ENCODE measurements around the gene KLHL29. TPM values are rescaled to one million over a fixed set of nuclear protein-coding genes. Genes with fewer than 3 reads are reported as not detected.

KLHL29 gene
- total and polyA plus RNA-seq, 2 of the 13 experiments (the other 11 are each of a cell fraction or from before 2014, with no cell fraction given) = 0.01 TPM; not detected in 1

GRCh38 chr2:23664066-23664788, 279.2 kb downstream of the KLHL29 start (continued):
- TF ChIP-seq SALL1 (CRISPR knock-in tag; IDR thresholded peaks at IDR 0.05) = peak; percentile 33; the same call in 1 of the 2 replicates
- no peak for TF ChIP-seq ZNF383 (CRISPR knock-in tag; IDR thresholded peaks at IDR 0.05; ENCODE audit: borderline replicate concordance)
- no peak for TF ChIP-seq CREB1 (IDR thresholded peaks at IDR 0.05)
- TF ChIP-seq CREB1 (CRISPR knock-in tag; IDR thresholded peaks at IDR 0.05) = no peak
- TF ChIP-seq TGIF2 (CRISPR knock-in tag; IDR thresholded peaks at IDR 0.05) = no peak
- peak; percentile 68 for TF ChIP-seq GATAD2A (CRISPR knock-in tag; IDR thresholded peaks at IDR 0.05)
- no peak for TF ChIP-seq KLF16 (CRISPR knock-in tag; IDR thresholded peaks at IDR 0.05)
- TF ChIP-seq FOXK2 (IDR thresholded peaks at IDR 0.05) = no peak
- no peak for TF ChIP-seq MIER2 (CRISPR knock-in tag; IDR thresholded peaks at IDR 0.05)
- TF ChIP-seq, protein P1, sequence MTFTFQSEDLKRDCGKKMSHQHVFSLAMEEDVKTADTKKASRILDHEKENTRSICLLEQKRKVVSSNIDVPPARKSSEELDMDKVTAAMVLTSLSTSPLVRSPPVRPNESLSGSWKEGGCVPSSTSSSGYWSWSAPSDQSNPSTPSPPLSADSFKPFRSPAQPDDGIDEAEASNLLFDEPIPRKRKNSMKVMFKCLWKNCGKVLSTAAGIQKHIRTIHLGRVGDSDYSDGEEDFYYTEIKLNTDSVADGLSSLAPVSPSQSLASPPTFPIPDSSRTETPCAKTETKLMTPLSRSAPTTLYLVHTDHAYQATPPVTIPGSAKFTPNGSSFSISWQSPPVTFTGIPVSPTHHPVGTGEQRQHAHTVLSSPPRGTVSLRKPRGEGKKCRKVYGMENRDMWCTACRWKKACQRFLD (CRISPR knock-in tag; IDR thresholded peaks at IDR 0.05; ENCODE audit: borderline replicate concordance) = no peak
- TF ChIP-seq SALL2 (CRISPR knock-in tag; IDR thresholded peaks at IDR 0.05) = no peak
- TF ChIP-seq, protein P2, sequence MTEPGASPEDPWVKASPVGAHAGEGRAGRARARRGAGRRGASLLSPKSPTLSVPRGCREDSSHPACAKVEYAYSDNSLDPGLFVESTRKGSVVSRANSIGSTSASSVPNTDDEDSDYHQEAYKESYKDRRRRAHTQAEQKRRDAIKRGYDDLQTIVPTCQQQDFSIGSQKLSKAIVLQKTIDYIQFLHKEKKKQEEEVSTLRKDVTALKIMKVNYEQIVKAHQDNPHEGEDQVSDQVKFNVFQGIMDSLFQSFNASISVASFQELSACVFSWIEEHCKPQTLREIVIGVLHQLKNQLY (CRISPR knock-in tag; IDR thresholded peaks at IDR 0.05) = no peak
- TF ChIP-seq, protein P3, sequence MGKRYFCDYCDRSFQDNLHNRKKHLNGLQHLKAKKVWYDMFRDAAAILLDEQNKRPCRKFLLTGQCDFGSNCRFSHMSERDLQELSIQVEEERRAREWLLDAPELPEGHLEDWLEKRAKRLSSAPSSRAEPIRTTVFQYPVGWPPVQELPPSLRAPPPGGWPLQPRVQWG (CRISPR knock-in tag; IDR thresholded peaks at IDR 0.05; ENCODE audit: borderline replicate concordance, low read depth) = no peak
- no peak for TF ChIP-seq RCOR2 (CRISPR knock-in tag; IDR thresholded peaks at IDR 0.05)
- no peak for TF ChIP-seq ZNF670 (CRISPR knock-in tag; IDR thresholded peaks at IDR 0.05; ENCODE audit: borderline replicate concordance)
- TF ChIP-seq ZNF251 (CRISPR knock-in tag; IDR thresholded peaks at IDR 0.05) = no peak
- TF ChIP-seq E2F1 (CRISPR knock-in tag; IDR thresholded peaks at IDR 0.05) = no peak
- TF ChIP-seq ZNF816 (CRISPR knock-in tag; IDR thresholded peaks at IDR 0.05; ENCODE audit: borderline replicate concordance) = no peak
- TF ChIP-seq KAT2B (IDR thresholded peaks at IDR 0.05; ENCODE audit: borderline replicate concordance, low read depth, low read length) = no peak
- TF ChIP-seq ZFX (CRISPR knock-in tag; IDR thresholded peaks at IDR 0.05; ENCODE audit: low read depth) = no peak
- no peak for TF ChIP-seq MAZ (IDR thresholded peaks at IDR 0.05; ENCODE audit: borderline replicate concordance, low read depth, low read length)
- TF ChIP-seq MAZ (CRISPR knock-in tag; IDR thresholded peaks at IDR 0.05; ENCODE audit: low read depth) = no peak
- TF ChIP-seq BCL6 (CRISPR knock-in tag; IDR thresholded peaks at IDR 0.05) = no peak
- TF ChIP-seq, protein P4, sequence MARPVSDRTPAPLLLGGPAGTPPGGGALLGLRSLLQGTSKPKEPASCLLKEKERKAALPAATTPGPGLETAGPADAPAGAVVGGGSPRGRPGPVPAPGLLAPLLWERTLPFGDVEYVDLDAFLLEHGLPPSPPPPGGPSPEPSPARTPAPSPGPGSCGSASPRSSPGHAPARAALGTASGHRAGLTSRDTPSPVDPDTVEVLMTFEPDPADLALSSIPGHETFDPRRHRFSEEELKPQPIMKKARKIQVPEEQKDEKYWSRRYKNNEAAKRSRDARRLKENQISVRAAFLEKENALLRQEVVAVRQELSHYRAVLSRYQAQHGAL (CRISPR knock-in tag; IDR thresholded peaks at IDR 0.05; ENCODE audit: not compliant biosample characterization) = no peak

Data from HepG2 (cell line).